BJ (cell line): ENCODE results near the gene PRKCH. TPM values are rescaled to one million over a fixed set of nuclear protein-coding genes. Genes with fewer than 3 reads are reported as not detected.

Source experiments
- CTCF ChIA-PET: fragments of 350-600 bp; formaldehyde crosslinking; extraction: SDS; loops from one replicate; lab custom pipeline; 2021; ENCODE audit warnings: antibody characterized with exemption, inconsistent platforms; lab: Yijun Ruan, JAX
- POLR2A ChIA-PET: fragments of 300-600 bp; sonication (Branson Sonifier 250); formaldehyde crosslinking; extraction: SDS; loops from one replicate; lab custom pipeline; 2021; ENCODE audit warnings: antibody characterized with exemption; lab: Charles Lee
- DNase-seq: peaks from one replicate; pipeline ENCODE4 v3.0.0-alpha.2; 2011; ENCODE audit warnings: low read depth
- H3K27me3 ChIP-seq: 2 replicates; pipeline ENCODE4 v1.6.0; 2011; ENCODE audit warnings: low read length; ENCODE audit not compliant: control insufficient read depth, insufficient read depth
- H3K36me3 ChIP-seq: 2 replicates; pipeline ENCODE4 v1.5.1; 2011; ENCODE audit warnings: low read length; ENCODE audit not compliant: control insufficient read depth, insufficient read depth
- H3K4me3 ChIP-seq: 2 replicates; pipeline ENCODE4 v1.5.1; 2011; ENCODE audit warnings: low read depth, mild to moderate bottlenecking, control low read depth, low read length
- polyA plus RNA-seq: library from polyadenylated mRNA; depleted of rRNA; stranded (reverse); fragments of >200 nt; gene quantifications from 2 replicates; pipeline ENCODE4 v1.2.3, GENCODE V29; 2011
- TF ChIP-seq, protein P1 (sequence below): IDR thresholded peaks from 2 replicates; pipeline ENCODE4 v1.5.1; 2011; ENCODE audit warnings: low read depth, mild to moderate bottlenecking, control low read depth, inconsistent platforms, low read length, moderate library complexity; ENCODE audit not compliant: insufficient read depth

Gene PRKCH
- polyA plus RNA-seq, 1 experiment, result 2.0 TPM

- Histone ChIP-seq H3K27me3 (no peaks in the 10 kb centered on the region), H3K4me3 (no peak overlapping the region), H3K36me3 (no peaks in the 10 kb centered on the region)
- DNase-seq, result no peak
- POLR2A ChIA-PET, result no interaction called here
- CTCF ChIA-PET, result interaction anchor here (1.3 to 6.6 kb wide), 4 partner anchors 98 to 377 kb away, joined by 3 to 78 read pairs (median 6); no protein-coding TSS in a partner anchor
- TF ChIP-seq, protein P1, sequence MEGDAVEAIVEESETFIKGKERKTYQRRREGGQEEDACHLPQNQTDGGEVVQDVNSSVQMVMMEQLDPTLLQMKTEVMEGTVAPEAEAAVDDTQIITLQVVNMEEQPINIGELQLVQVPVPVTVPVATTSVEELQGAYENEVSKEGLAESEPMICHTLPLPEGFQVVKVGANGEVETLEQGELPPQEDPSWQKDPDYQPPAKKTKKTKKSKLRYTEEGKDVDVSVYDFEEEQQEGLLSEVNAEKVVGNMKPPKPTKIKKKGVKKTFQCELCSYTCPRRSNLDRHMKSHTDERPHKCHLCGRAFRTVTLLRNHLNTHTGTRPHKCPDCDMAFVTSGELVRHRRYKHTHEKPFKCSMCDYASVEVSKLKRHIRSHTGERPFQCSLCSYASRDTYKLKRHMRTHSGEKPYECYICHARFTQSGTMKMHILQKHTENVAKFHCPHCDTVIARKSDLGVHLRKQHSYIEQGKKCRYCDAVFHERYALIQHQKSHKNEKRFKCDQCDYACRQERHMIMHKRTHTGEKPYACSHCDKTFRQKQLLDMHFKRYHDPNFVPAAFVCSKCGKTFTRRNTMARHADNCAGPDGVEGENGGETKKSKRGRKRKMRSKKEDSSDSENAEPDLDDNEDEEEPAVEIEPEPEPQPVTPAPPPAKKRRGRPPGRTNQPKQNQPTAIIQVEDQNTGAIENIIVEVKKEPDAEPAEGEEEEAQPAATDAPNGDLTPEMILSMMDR, result no peak
Observed at GRCh38 chr14:61460063-61460462, 138.7 kb downstream of the PRKCH start.

- ChIA-PET POLR2A (no interaction called here), CTCF (interaction anchor here (0.6 to 6.6 kb wide), 10 partner anchors 16 to 380 kb away, joined by 3 to 78 read pairs (median 3); no protein-coding TSS in a partner anchor)
- DNase-seq, result no peak
- TF ChIP-seq, protein P1, result no peak
- no peaks in the 10 kb centered on the region for H3K36me3 ChIP-seq
- H3K4me3 ChIP-seq, result no peak overlapping the region
- H3K27me3 ChIP-seq, result no peaks in the 10 kb centered on the region
Observed at GRCh38 chr14:61460718-61461611, 139.6 kb downstream of the PRKCH start.

- TF ChIP-seq, protein P1, result peak; percentile 48
- H3K4me3 ChIP-seq, result no peak overlapping the region
- POLR2A ChIA-PET, result no interaction called here
- DNase-seq, result no peak
- no peaks in the 10 kb centered on the region for H3K36me3 ChIP-seq
- no peaks in the 10 kb centered on the region for H3K27me3 ChIP-seq
- CTCF ChIA-PET, result interaction anchor here (0.8 to 6.6 kb wide), 11 partner anchors 12 to 379 kb away, joined by 3 to 78 read pairs (median 5); no protein-coding TSS in a partner anchor
Observed at GRCh38 chr14:61461808-61462275, 140.5 kb downstream of the PRKCH start.

GRCh38 chr14:61462566-61463193 lies 141.3 kb downstream of the PRKCH start:
- DNase-seq, result no peak
- Histone ChIP-seq H3K36me3 (no peaks in the 10 kb centered on the region), H3K27me3 (no peaks in the 10 kb centered on the region), H3K4me3 (no peak overlapping the region)
- TF ChIP-seq, protein P1, result no peak
- ChIA-PET CTCF (interaction anchor here (0.6 to 6.6 kb wide), 7 partner anchors 11 to 375 kb away, joined by 3 to 78 read pairs (median 5); no protein-coding TSS in a partner anchor), POLR2A (no interaction called here)
